ENCODE measurements around the gene TMEM255A.

DNA sequence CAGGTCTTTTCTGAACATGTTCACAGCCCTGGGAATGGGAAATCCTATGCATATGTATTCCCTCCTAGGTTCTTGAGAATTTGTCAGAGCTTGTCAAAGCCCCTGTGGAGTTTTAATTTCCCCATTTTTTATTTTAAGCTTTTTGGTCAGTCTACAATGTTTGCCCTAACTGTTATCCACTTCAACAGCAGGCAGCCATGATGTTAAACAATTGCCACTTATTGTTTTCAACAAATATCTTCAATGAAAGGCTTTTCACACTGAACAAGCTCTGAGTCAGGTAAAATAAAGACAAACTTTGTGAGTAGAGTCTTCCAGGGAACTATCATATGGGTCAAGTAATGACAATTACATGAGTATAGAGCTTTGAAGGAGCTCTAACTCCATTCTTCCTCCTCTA, 25.6 kb upstream of the TMEM255A start:
- no peak for TF ChIP-seq CTCF (IDR thresholded peaks at IDR 0.05)
- TF ChIP-seq EZH2 (IDR thresholded peaks at IDR 0.05; ENCODE audit: borderline replicate concordance, insufficient read depth, low read depth, low read length, poor library complexity, severe bottlenecking) = no peak
